ENCODE results near the gene PLA2G15. TPM values are rescaled to one million over a fixed set of nuclear protein-coding genes. Genes with fewer than 3 reads are reported as not detected.

The PLA2G15 gene
- total RNA-seq, 1 donor = 30.8 TPM

DNA sequence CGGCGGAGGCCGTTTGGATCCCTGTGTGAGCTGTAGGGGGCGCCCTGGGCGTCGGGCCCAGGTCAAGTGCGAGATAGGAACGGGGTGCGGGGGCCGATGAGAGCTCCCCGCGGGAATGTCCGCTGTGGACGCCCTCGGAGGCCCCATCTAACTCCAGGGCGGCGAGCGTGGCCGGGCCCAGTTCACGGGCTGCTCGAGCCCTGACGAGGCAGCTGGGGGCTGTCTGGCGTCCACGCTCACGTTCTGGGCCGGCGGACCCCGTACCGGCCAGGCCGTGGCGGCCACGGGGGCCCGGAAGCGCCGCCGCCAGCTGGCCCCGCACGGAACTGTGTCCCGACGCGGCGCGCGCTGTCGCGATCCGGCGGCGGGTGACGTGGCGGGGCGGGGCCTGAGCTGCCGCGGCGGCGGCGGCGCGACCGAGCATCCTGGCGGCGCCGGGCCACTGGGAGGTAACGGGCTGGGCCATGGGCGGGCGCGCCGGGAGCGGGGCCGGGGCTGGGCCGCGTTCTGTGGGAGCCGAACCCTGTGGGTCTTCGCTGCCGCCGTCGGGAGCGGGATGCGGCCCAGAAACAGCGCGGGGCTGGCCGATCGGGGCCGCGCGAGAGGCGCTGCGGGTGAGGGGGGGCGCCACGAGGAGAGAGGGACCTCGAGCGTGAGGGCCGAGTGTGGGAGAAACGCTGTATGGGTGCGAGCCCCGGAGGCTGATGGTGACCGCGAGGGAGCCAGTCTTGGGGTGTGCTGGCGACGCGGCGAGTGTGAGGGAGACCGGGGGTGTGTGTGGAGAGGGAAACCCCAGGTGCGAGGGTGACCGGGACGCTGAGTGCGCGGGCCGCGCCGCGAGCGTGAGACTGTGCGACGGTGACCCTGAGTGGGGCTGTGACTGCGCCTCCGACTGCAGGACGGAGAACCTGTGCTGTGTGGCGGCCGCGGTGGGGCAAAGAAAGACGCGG, 19.2 kb downstream of the PLA2G15 start, which contains the start of gene SLC7A6:
TSS of gene SLC7A6 (plus strand) at position 399 of the 950 bp plus-strand sequence. CDS start 10,201 bp downstream, outside the sequence.
- no peaks in the 10 kb centered on the region for H3K27me3 ChIP-seq (ENCODE audit: insufficient read depth, low read length)

DNA sequence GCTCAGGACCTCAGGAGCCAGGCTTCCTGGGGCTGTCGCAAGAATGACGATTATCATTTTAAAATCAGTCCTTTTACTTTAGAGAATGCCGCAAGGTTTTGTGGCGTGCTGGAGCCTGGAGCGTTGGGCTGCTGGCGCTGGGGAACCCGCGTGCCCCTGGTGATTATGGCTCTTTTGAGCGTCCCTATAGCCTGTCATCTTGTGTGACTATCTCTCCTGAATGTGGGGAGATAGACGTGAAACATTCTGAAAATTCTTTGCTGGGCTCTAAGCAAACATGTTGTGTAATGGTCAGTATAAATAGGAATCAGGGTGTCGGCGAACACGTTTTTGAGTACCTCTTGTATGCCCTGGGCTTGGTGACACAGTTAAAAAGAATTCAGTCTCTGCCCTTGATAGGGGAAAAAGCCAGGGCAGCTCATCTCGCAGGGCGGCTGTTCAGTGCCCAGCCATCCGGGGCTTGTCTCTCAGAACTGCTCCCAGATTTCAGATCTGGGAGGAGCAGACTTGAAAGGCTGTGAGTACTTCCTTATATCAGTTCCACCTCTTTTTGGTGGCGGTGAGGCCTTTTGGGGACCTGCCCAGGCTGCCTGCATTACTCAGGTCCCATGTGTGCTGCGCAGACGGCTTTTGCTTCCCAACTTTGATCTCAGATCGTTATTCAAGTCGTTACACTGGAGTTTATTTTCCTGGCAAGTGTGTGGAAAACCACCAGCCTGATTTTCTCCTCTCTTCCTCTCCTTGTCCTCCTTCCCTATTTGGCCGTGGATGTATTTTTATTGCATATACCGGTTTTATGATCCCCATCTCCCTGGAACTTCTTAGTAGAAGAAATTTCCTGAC, 20.1 kb downstream of the PLA2G15 start:
- H4K20me1 ChIP-seq (ENCODE audit: insufficient read depth, low read length) = peaks cover 30% of the 10 kb centered on the region
- peak overlapping the region; percentile 83 for H3K4me3 ChIP-seq (ENCODE audit: insufficient read depth, low read length)
- peak overlapping the region; percentile 94 for H3K4me2 ChIP-seq (ENCODE audit: insufficient read depth, low read length)
- peaks cover 21% of the 10 kb centered on the region for H3K4me1 ChIP-seq (ENCODE audit: insufficient read depth, low read length)
- peaks cover 17% of the 10 kb centered on the region for H3K36me3 ChIP-seq (ENCODE audit: insufficient read depth, low read length)
- no peaks in the 10 kb centered on the region for H3K27me3 ChIP-seq (ENCODE audit: insufficient read depth, low read length)
- peak overlapping the region; percentile 96 for H3K27ac ChIP-seq (ENCODE audit: low read depth, low read length)
- peaks cover 50% of the 10 kb centered on the region for H3K79me2 ChIP-seq (ENCODE audit: insufficient read depth, low read length)
- peak; percentile 96 for DNase-seq (ENCODE audit: insufficient read length, low spot score, missing footprints)
- no peaks in the 10 kb centered on the region for H3K9me3 ChIP-seq (ENCODE audit: low read depth, low read length)
- H2AFZ ChIP-seq (ENCODE audit: low read length) = peak overlapping the region; percentile 79
- TF ChIP-seq, protein P1, sequence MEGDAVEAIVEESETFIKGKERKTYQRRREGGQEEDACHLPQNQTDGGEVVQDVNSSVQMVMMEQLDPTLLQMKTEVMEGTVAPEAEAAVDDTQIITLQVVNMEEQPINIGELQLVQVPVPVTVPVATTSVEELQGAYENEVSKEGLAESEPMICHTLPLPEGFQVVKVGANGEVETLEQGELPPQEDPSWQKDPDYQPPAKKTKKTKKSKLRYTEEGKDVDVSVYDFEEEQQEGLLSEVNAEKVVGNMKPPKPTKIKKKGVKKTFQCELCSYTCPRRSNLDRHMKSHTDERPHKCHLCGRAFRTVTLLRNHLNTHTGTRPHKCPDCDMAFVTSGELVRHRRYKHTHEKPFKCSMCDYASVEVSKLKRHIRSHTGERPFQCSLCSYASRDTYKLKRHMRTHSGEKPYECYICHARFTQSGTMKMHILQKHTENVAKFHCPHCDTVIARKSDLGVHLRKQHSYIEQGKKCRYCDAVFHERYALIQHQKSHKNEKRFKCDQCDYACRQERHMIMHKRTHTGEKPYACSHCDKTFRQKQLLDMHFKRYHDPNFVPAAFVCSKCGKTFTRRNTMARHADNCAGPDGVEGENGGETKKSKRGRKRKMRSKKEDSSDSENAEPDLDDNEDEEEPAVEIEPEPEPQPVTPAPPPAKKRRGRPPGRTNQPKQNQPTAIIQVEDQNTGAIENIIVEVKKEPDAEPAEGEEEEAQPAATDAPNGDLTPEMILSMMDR (IDR thresholded peaks at IDR 0.05; ENCODE audit: extremely low read depth, low read depth, low read length) = no peak

More for the DNA sequence above, 19.2 kb downstream of the PLA2G15 start, which contains the start of gene SLC7A6:
- H2AFZ ChIP-seq (ENCODE audit: low read length) = peak within 1 kb of the TSS; percentile 79
- H3K79me2 ChIP-seq (ENCODE audit: insufficient read depth, low read length) = peaks cover 41% of the 10 kb centered on the region
- TF ChIP-seq, protein P1 (IDR thresholded peaks at IDR 0.05; ENCODE audit: extremely low read depth, low read depth, low read length) = peak; percentile 76
- peaks cover 21% of the 10 kb centered on the region for H3K4me1 ChIP-seq (ENCODE audit: insufficient read depth, low read length)
- H4K20me1 ChIP-seq (ENCODE audit: insufficient read depth, low read length) = peaks cover 22% of the 10 kb centered on the region
- peak within 1 kb of the TSS; percentile 94 for H3K4me2 ChIP-seq (ENCODE audit: insufficient read depth, low read length)
- H3K36me3 ChIP-seq (ENCODE audit: insufficient read depth, low read length) = peaks cover 20% of the 10 kb centered on the region
- DNase-seq (ENCODE audit: insufficient read length, low spot score, missing footprints) = peak; percentile 97
- H3K4me3 ChIP-seq (ENCODE audit: insufficient read depth, low read length) = peak within 1 kb of the TSS; percentile 83
- H3K9me3 ChIP-seq (ENCODE audit: low read depth, low read length) = no peaks in the 10 kb centered on the region
- peak within 1 kb of the TSS; percentile 96 for H3K27ac ChIP-seq (ENCODE audit: low read depth, low read length)

DNA sequence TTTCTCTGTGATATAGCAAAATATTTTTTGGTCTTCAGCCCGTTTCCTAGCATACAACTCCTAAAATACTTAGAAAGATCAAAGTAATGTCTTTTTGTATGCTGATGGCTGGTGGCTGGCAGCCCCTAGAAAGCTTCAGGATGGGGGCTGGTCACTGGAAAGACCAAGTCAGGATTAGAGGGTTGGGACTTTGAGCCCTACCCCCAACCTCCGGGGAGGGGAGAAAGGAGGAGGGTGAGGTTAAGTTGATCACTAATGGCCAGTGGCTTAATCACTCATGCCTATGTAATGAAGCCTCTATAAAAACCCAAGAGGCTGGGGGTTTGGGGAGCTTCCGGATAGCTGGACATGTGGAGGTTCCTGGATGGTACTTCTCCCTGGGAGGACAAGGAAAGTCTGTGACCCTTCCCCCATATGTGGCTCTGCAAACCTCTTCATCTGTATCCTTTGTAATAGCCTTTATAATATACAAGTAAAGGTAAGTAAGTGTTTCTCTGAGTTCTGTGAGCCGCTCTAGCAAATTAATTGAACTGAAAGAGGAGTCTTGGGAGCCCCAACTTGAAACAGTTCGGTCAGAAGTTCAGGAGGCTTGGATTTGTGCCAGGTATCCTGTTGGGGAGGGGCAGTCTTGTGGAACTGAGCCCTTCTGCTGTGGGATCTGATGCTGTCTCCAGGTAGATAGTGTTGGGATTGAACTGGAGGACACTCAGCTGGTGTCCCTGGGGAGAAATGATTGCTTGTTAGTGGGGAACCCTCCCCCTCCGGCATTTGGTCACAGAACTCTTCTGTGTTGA, 22.6 kb downstream of the PLA2G15 start:
- no peak for DNase-seq (ENCODE audit: insufficient read length, low spot score, missing footprints)
- TF ChIP-seq, protein P1 (IDR thresholded peaks at IDR 0.05; ENCODE audit: extremely low read depth, low read depth, low read length) = no peak
- peak overlapping the region; percentile 36 for H3K4me2 ChIP-seq (ENCODE audit: insufficient read depth, low read length)
- no peak overlapping the region for H2AFZ ChIP-seq (ENCODE audit: low read length)
- H3K79me2 ChIP-seq (ENCODE audit: insufficient read depth, low read length) = peaks cover 75% of the 10 kb centered on the region
- no peaks in the 10 kb centered on the region for H3K27me3 ChIP-seq (ENCODE audit: insufficient read depth, low read length)
- H3K27ac ChIP-seq (ENCODE audit: low read depth, low read length) = no peak overlapping the region
- H4K20me1 ChIP-seq (ENCODE audit: insufficient read depth, low read length) = peaks cover 53% of the 10 kb centered on the region
- no peak overlapping the region for H3K4me3 ChIP-seq (ENCODE audit: insufficient read depth, low read length)
- no peaks in the 10 kb centered on the region for H3K9me3 ChIP-seq (ENCODE audit: low read depth, low read length)
- H3K36me3 ChIP-seq (ENCODE audit: insufficient read depth, low read length) = peaks cover 31% of the 10 kb centered on the region
- H3K4me1 ChIP-seq (ENCODE audit: insufficient read depth, low read length) = peaks cover 25% of the 10 kb centered on the region
